DMS114 treated with DMSO at 0.1 percent for 48 hours (cell line): ENCODE measurements around the gene RSRC1.
"Not testable (repeated sequence)": the region's sequence is repeated elsewhere in the genome, so short reads cannot be mapped to it uniquely, and the experiment has no call there.

Source experiments
- DNase-seq: peaks from one replicate; lab custom pipeline; 2025; ENCODE audit not compliant: unreplicated experiment; lab: John Stamatoyannopoulos, UW

RSRC1 gene

DNA sequence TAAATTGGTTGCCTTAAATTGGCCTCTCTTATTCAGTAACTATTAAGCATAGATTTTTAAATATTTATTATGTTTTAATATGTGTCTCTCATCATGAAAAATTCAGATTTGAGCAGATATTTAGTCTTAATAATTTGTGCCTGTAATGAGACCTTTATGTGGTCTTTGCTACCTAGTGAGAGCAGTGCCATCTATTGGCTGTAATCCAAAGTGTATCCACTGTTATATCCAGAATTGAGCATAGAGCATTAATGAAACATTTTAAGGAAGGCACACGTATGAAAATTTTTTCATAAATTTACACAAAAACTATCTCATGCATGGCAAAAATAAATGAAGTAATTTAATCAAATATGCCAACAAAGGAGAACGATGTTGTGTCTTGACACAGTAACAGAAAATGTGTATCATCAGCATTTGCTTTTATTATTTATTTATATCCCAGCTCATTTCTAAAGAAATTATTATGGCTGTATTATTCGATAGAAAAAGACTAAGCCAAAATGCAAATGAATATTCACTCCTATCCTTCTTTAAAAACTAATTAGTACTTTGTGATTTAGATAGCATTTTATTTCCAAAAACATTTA is 203.5 kb downstream of the RSRC1 start:
- DNase-seq: peak; percentile 22

DNA sequence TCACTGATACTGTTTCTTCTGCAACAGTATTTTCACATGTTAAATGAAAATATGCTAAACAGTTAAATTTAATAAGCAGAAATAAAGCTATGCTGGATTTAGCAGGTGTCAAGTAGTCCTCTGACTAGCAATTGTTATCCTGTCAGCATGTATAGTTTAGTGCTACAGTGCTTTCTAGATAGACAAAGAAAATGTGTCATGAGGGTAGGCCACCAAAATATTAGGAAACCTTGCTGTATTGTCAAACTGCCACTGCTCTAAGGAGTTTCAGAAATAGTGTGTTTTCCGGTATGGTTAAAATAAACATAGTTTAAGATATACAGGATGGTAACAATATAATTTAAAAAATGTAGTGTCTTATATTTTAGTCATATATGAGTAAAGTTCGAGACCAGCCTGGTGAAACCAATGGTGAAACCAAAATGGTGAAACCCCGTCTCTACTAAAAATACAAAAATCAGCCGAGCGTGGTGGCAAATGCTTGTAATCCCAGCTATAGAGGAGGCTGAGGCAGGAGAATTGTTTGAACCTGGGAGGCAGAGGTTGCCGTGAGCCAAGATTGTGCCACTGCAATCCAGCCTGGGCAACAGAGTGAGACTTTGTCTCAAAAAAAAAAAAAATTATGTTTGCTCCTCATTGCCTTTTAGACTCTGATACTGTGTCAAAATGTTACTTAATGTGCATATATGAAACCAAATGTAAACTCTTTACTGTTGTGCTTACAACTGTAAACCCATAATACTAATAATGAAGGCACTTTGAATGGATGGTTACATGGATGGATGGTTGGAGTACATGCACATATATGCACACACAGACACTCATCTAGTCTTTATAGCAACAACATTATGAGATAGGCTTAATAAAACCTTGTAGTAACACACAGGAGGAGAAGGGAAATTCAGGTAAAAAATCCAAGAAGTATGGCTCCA is 204.8 kb downstream of the RSRC1 start:
- DNase-seq: no peak

DNA sequence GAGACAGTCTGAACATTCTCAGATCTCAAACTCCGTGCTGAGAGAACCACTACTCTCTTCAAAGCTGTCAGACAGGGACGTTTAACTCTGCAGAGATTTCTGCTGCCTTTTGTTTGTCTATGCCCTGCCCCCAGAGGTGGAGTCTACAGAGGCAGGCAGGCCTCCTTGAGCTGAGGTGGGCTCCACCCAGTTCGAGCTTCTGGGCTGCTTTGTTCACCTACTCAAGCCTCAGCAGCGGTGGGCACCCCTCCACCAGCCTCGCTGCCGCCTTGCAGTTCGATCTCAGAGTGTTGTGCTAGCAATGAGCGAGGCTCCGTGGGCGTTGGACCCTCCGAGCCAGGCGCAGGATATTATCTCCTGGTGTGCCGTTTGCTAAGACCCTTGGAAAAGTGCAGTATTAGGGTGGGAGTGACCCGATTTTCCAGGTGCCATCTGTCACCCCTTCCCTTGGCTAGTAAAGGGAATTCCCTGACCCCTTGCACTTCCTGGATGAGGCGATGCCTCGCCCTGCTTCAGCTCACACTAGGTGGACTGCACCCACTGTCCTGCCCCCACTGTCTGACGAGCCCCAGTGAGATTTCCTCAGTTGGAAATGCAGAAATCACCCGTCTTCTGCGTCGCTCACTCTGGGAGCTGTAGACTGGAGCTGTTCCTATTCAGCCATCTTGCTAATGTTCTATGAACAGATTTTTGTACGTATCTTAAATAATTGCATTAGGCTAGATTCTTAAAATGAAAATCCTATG is 220.0 kb downstream of the RSRC1 start:
- not testable (repeated sequence) for DNase-seq

DNA sequence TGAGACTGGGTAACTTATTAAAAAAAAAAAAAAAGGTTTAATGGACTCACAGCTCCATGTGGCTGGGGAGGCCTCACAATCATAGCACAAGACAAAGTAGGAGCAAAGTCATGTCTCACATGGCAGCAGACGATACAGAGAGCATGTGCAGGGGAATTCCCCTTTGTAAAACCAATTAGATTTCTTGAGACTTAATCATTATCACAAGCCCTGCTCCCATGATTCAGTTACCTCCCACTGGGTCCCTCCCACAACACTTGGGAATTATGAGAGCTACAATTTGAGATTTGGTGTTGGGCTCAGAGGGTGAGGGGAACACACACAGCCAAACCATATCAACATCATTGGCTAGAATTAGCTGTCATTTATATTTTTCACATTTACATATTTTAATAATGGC is 221.0 kb downstream of the RSRC1 start:
- no peak for DNase-seq

DNA sequence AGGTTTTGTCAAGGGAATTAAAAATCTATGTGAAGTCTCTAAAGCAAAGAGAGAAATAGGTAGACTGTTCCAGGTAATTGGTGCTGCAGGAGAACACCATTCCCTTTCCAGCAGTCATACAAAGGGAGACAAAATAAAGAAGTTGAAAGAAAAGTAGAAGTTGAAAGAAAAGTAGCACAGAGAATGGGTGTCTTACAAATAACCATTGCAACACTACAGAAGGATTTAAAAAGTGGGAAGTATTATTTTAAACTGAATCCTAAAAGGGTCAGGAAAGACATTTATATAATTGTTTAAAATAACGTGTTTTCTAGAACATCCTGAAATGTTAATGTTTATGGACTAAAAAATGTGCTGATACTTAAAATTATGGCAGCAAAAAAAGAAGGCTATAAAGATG is 223.8 kb downstream of the RSRC1 start:
- DNase-seq: no peak

DNA sequence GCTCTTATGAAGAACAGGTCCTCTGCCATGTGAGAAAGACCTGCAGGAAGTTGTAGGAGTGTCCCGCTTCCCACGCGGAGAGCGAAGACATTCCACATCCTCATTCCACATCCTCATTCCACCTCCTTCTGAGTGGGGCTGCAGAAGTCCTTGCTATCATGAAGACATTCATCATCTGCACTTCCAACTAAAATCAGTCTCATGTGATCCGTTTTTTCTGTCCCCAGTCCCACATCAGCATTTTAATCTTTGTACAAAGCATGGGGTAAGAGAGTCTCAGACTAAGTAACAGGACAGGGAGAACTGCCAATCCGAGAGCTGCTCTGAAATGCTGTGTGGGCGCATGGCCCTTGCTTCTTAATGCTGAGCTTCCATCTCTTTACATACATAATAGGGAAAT is 227.2 kb downstream of the RSRC1 start:
- no peak for DNase-seq

DNA sequence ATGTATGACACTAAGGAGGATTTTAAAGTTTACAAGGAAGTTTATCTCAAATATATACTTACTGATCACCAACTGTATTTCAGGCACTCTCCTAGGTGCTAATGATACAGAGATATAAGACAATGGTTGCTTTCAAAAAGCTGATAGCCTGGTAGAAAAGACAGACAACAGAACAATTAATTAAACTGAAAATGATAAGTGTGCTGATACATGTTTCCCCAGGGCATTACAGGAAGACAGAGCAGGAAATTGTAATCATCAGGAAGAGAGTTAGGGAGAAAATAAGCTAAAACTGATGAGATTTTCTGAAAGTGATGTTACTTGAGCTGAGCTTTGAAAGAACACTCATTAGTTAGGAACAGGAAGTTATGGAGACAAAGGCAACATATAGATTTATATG is 229.7 kb downstream of the RSRC1 start:
- DNase-seq: no peak

DNA sequence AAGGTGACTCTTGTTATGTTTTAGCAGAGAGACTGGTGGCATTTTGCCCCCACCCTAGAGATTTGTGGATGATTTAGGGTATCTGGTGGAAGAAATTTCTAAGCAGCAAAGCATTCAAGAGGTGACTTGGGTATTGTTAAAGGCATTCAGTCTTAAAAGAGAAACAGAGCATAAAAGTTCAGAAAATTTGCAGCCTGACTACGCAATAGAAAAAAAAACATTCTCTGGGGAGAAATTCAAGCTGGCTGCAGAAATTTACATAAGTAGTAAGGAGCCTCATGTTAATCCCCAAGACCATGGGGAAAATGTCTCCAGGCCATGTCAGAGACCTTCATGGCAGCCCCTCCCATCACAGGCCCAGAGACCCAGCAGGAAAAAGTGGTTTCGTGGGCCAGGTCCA is 231.1 kb downstream of the RSRC1 start:
- not testable (repeated sequence) for DNase-seq

DNA sequence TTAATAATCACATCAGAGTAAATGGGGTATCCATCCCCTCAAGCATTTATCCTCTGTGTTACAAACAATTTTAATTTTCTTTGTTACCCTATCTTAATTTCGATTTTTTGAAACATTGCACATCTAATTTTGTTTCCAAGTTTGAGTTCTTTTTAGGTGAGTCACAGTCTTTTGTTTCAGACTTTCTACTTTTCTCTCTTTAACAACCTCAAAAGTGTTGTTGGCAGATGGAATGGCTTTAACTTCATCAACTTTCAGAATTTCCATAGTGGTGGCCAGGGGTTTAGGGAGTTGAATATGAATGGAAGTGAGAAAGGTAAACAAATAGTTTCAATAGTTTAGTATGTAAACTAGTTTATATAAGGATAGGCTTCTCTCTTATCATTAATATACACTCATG is 238.1 kb downstream of the RSRC1 start:
- no peak for DNase-seq

DNA sequence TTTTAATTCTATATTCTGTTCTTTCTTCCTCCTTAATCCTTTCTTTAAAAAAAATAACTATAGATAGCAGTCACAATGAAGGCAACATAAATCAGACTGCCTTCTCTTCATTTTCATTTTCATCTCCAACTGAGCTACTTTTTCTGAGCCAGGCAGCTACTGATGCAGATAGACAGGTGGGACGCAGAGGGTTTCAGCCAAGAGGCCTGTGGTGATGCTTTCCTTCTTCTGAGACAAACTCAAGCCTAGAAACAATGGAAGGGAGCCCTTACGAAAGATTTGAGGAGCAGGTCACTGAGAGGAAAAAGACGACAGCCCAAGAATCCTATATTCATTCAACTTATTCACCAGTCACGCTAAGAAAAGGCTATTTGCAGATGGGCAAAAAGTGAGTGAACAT is 241.1 kb downstream of the RSRC1 start:
- DNase-seq: no peak

DNA sequence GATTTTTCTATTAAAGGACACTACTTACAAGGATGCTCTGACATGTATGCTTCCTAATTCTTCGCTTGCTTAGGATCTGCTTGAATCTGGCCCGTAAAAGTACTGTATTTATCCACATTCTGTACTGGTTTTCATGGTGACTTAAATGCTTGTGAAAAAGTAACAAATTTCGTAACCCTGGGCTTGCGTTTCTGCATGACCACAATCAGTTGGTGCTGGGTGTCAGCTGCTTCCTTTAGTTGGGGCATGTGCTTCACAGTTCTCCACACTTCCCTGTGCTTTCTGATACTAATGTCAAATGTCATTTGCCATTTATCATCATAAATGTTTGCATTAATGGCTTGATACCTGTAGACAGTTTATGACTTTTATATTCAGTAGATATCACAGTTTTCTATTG is 242.7 kb downstream of the RSRC1 start:
- DNase-seq: no peak

DNA sequence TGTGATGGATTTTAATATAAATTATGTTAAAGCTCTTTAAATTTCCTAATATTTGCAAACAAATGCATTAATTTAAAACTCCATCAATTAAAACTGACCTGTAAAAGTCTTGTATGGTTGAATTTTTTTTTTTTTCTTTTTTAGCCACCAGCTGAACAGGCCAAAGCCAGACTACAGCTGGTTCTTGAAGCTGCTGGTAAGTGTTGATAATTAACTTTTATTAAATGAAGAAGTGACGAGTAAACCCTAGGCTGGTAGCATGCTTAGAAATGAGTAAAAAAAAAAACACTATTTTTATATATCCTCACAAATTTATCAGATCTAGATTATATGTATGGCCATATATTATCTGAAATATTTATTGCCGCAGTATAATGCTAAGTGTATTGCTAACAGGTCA is 244.8 kb downstream of the RSRC1 start:
- DNase-seq: no peak

DNA sequence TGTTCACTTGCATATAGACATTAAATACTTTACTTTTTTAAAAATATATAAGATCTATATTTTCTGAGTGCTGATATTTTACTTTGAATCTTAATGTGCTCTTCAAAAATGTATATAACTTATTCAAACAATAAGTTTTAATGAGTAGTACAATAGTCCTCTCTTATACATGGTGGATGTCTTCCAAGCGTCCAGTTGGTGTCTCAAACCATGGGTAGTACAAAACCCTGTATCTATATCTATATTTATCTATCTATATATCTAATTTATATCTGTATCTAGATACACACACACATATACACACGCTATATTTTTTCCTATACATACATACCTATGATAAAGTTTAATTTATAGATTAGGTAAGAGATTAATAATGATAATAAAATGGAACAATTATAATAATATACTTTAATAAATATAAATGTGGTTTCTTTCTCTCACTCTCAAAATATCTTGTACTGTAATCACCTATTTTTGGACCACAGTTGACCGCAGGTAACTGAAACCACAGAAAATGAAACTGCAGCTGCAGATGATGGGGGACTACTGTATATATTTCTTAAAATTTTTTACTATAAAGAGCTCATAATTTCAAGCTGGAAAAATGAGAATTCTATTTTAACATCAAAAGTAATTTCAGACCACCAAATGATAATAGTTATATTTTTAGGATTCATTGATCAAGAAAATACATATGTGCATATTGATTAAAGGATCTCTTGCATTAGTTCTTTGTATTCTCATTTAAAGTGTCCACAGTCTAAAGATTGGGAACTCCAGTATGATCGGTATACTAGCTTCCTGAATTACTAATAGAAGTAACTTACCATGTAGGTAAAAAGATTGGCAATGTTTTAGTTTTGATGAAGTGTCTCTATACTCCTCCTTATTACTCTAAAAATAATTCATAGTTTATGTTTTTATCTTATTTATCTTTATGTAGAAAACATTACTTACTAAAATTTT is 246.0 kb downstream of the RSRC1 start:
- no peak for DNase-seq

DNA sequence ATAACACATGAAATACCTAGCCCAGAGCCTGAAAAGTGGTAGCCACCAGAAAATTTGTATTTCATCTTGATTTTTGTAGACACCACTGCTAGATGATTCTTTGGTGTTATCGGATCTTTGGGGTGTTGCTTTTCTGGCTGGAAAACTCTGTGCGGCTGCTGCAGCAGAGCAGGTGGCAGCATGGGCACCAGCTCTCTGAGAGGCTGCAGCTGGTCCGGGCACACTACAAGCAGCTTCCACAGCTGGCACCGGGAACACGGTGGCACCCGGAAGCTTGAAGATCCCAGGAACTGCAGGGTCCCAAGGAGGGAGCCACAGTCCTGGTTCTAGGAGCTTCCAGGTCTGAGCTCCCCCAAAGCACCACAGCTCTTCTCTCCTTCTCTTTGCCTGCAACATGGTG is 249.4 kb downstream of the RSRC1 start:
- DNase-seq: no peak

DNA sequence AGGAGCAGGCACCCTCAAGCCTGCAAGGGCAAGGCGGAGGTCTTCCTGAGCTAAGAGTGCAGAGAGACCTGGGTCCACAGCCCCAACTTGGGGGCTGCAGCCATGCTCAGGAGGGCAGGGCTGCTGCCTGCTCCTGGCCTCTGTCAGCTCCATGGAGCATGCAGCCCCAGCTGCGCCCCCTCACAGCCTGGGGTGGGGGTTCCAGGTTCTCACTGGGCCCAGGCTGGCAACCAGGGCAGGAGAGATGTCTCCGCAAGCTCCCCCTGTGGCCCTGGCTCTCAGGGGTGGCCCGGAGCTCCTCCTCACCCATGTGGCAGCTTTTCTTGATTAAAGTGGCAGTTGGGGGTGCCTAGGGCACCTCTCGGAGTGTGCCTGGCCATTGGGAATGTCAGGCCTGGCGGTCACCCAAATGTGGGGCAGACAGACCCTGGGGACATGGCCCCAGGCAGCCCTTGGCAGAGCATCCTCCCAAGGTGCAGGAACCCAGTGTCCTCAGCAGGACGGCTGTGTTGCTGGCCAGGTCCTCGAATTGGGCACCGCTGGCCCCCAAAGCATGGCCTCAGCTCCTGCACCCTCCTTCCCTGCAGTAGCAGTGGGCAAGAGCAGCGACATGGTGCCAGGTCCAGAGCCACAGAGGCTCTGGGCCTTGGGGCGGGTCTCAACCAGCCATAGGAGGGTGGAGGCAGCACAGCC is 251.0 kb downstream of the RSRC1 start:
- no peak for DNase-seq

DNA sequence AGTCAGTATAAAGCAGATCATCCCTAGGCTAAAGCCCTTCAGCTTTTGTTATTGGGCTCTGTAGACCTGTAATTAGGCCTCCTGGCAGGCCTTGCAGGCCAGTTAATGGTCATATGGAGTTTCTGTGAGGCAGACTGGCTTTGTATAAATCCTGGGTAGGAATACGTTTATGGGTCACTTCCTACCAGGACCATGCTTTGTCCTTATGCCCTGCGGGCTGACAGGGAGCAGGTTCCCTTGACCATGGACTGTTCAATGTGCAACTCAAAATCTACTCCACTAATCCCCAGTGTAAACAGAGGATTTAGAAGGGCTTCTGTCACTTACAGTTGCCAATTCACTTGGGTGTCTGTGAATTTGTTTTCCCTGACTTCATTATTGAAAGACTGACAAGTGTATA is 258.4 kb downstream of the RSRC1 start:
- no peak for DNase-seq

DNA sequence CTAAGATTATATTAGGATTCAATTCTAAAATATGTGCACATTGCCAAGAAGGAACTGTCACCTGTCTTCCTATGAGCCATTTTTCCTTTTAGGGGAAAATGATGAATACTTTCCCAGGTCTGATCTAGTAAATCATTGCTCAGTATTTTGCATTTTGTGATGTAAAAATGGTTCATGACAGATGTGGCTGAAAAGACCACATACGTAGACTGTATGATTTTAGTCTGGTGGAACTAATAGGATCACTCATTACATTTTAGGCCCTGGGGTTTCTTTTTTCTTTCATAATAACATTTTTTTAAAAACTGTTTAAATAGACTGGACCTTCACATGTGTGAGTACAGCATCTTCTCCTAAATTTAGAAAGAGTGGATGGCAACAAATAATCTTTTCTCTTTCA is 259.4 kb downstream of the RSRC1 start:
- no peak for DNase-seq

DNA sequence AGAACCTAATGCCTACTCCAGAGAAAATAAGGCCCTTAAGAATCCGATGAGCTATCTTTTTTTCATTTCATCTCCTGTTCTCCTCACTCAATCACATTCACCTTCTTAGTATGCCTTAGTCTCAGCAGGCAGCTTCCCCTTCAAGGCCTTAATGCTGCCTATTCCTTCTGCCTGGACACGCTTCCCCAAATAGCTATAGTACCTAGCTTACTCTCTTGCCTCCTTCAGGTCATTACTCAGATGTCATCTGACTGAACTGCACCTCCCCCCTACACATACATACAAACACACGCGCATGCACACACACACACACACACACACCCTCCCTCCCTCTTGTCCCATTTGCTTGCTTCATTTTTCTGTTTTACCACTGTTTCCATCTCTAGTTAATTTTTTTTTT is 269.6 kb downstream of the RSRC1 start:
- DNase-seq: no peak

DNA sequence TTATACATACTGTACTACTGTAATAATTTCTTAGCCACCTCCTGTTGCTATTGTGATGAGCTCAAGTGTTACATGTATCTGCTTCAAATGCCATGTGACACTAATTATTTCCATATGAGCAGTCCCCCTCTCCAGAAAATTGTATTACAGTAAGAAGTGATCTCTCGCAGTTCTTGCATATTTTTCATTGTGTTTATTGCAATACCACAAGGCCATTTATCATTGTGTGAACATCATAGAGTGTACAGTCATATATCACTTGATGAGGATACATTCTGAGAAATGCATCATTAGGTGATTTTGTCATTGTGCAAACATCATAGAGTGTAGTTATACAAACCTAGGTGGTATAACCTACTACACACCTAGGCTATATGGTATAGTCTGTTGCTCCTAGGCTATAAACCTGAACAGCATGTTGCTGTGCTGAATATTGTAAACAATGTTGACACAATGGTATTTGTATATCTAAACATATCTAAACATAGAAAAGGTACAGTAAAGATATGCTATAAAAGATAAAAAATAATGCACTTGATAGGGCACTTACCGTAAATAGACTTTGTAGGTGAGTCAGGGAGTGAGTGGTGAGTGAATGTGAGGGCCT is 271.5 kb downstream of the RSRC1 start:
- no peak for DNase-seq

DNA sequence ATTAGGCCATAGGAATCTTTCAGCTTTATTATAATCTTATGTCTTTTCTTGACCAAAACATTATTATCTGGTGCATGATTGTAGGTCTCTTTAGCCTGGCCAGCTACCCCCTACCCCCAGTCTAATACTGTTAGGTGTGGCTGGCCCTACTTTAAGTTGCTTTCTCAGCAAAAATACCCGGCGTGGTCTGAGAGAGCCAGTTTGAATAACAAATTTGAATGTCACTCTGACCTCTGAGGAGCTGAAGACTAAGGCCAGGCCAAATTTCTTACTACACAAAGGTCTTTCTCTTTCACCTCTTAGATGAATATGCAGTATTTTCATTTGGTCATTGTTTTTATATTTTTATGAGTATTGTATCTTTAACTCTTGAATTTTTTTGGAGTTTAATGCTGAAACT is 272.6 kb downstream of the RSRC1 start:
- DNase-seq: no peak
